ENCODE measurements around the gene TDRD1. TPM values are rescaled to one million over a fixed set of nuclear protein-coding genes. Genes with fewer than 3 reads are reported as not detected.

TDRD1 gene
- total RNA-seq, 1 experiment from 2014 or later = 0.14 TPM

- no peaks in the 10 kb centered on the region for H3K9me3 ChIP-seq
- Mint-ChIP-seq H3K4me1 (ENCODE audit: low read depth, unreplicated experiment) (no peaks in the 10 kb centered on the region), H3K36me3 (ENCODE audit: insufficient read depth, unreplicated experiment) (no peaks in the 10 kb centered on the region), H3K9me3 (ENCODE audit: unreplicated experiment) (no peaks in the 10 kb centered on the region), H3K27ac (ENCODE audit: unreplicated experiment) (no peak overlapping the region), H3K4me3 (ENCODE audit: unreplicated experiment) (no peak overlapping the region), H3K27me3 (ENCODE audit: insufficient read depth, unreplicated experiment) (no peaks in the 10 kb centered on the region)
- no peaks in the 10 kb centered on the region for H3K36me3 ChIP-seq (ENCODE audit: control insufficient read depth, insufficient read depth, low read length)
- DNase-seq = no peak
- H3K27me3 ChIP-seq (replicated peaks; ENCODE audit: control insufficient read depth, insufficient read depth, low read length) = no peaks in the 10 kb centered on the region
- no TSS peak for BruUV-seq (replicated peaks)
- ChIA-PET POLR2A (no interaction called here), CTCF (no interaction called here)
- H3K4me3 ChIP-seq (ENCODE audit: low read depth, low read length) = no peak overlapping the region
- intact Hi-C loops (cut with micrococcal nuclease; ENCODE audit: unreplicated experiment) = no loop called here
- no peaks in the 10 kb centered on the region for H3K4me1 ChIP-seq
- no peak for TF ChIP-seq CTCF (IDR thresholded peaks at IDR 0.05; ENCODE audit: insufficient read depth in 1 of 2, low read depth in 1 of 2, low read length in 1 of 2, severe bottlenecking in 1 of 2, unreplicated experiment in 1 of 2)
Measured at GRCh38 chr10:114188001-114188400, 8.8 kb downstream of the TDRD1 start.

GRCh38 chr10:114188900-114189299 is 9.7 kb downstream of the TDRD1 start:
- no peaks in the 10 kb centered on the region for H3K36me3 Mint-ChIP-seq (ENCODE audit: insufficient read depth, unreplicated experiment)
- H3K4me3 Mint-ChIP-seq (ENCODE audit: unreplicated experiment) = no peak overlapping the region
- intact Hi-C loops (cut with micrococcal nuclease; ENCODE audit: unreplicated experiment) = no loop called here
- no TSS peak for BruUV-seq (replicated peaks)
- Histone ChIP-seq H3K9me3 (no peaks in the 10 kb centered on the region), H3K36me3 (ENCODE audit: control insufficient read depth, insufficient read depth, low read length) (no peaks in the 10 kb centered on the region), H3K4me1 (no peaks in the 10 kb centered on the region), H3K27me3 (replicated peaks; ENCODE audit: control insufficient read depth, insufficient read depth, low read length) (no peaks in the 10 kb centered on the region), H3K4me3 (ENCODE audit: low read depth, low read length) (no peak overlapping the region)
- no peak for DNase-seq
- no peaks in the 10 kb centered on the region for H3K9me3 Mint-ChIP-seq (ENCODE audit: unreplicated experiment)
- no peak overlapping the region for H3K27ac Mint-ChIP-seq (ENCODE audit: unreplicated experiment)
- ChIA-PET POLR2A (no interaction called here), CTCF (no interaction called here)
- H3K4me1 Mint-ChIP-seq (ENCODE audit: low read depth, unreplicated experiment) = no peaks in the 10 kb centered on the region
- no peaks in the 10 kb centered on the region for H3K27me3 Mint-ChIP-seq (ENCODE audit: insufficient read depth, unreplicated experiment)
- no peak for TF ChIP-seq CTCF (IDR thresholded peaks at IDR 0.05; ENCODE audit: insufficient read depth in 1 of 2, low read depth in 1 of 2, low read length in 1 of 2, severe bottlenecking in 1 of 2, unreplicated experiment in 1 of 2)

- TF ChIP-seq CTCF (IDR thresholded peaks at IDR 0.05; ENCODE audit: insufficient read depth in 1 of 2, low read depth in 1 of 2, low read length in 1 of 2, severe bottlenecking in 1 of 2, unreplicated experiment in 1 of 2) = no peak
- Histone ChIP-seq H3K9me3 (no peaks in the 10 kb centered on the region), H3K27me3 (replicated peaks; ENCODE audit: control insufficient read depth, insufficient read depth, low read length) (no peaks in the 10 kb centered on the region), H3K4me3 (ENCODE audit: low read depth, low read length) (no peak overlapping the region), H3K36me3 (ENCODE audit: control insufficient read depth, insufficient read depth, low read length) (no peaks in the 10 kb centered on the region), H3K4me1 (no peaks in the 10 kb centered on the region)
- no peaks in the 10 kb centered on the region for H3K9me3 Mint-ChIP-seq (ENCODE audit: unreplicated experiment)
- no peak overlapping the region for H3K4me3 Mint-ChIP-seq (ENCODE audit: unreplicated experiment)
- ChIA-PET POLR2A (no interaction called here), CTCF (no interaction called here)
- no TSS peak for BruUV-seq (replicated peaks)
- H3K4me1 Mint-ChIP-seq (ENCODE audit: low read depth, unreplicated experiment) = no peaks in the 10 kb centered on the region
- no peak for DNase-seq
- H3K27ac Mint-ChIP-seq (ENCODE audit: unreplicated experiment) = no peak overlapping the region
- no peaks in the 10 kb centered on the region for H3K36me3 Mint-ChIP-seq (ENCODE audit: insufficient read depth, unreplicated experiment)
- no peaks in the 10 kb centered on the region for H3K27me3 Mint-ChIP-seq (ENCODE audit: insufficient read depth, unreplicated experiment)
- intact Hi-C loops (cut with micrococcal nuclease; ENCODE audit: unreplicated experiment) = no loop called here
Measured at GRCh38 chr10:114189700-114190099, 10.5 kb downstream of the TDRD1 start.
